Adrenal gland (tissue), 5 donors: ENCODE data around the gene CMBL.

Source experiments
- POLR2A ChIP-seq, 2 donors: fragments of 450-650 bp; IDR thresholded peaks; one replicate each; pipeline ENCODE4 v1.6.1; 2017; ENCODE audit warnings: antibody characterized with exemption in 2 of 2, mild to moderate bottlenecking in 2 of 2, moderate library complexity in 1 of 2
- TF ChIP-seq, protein P1 (sequence below), 6 experiments: fragments of 450-650 bp in 4 of 6; fragments of 200-600 bp in 2 of 6; sonication (generic) in 1 of 6; IDR thresholded peaks; 1 replicate in 5 of 6; 2 replicates in 1 of 6; pipeline versions ENCODE4 v1.5.1 to v1.8.0; 2016 to 2021; ENCODE audit warnings: antibody characterized with exemption in 6 of 6, mild to moderate bottlenecking in 2 of 6, moderate library complexity in 1 of 6
- donor health status: DM: no; HTN: no; CAD: no.

DNA sequence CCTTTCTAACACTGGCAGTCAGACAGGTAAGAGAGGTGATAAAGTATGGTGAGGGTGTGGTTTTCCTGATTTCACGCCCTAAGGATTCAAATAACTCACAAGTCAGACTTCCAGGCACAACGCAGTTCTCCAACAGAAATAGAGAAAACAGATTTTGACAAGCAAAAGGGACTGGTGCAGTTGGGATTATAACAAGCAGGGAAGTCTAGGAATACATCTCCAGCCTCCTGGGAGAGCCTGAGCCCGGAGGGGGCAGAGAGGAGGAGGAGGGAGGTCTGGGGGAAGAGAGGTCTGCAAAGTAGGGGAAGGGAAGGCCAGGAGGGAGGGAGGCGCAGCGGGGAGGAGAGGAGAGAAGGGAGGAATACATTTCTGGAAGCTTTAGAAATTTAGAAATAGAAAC, 1.6 kb downstream of the CMBL start:
- no peak for TF ChIP-seq POLR2A (IDR thresholded peaks at IDR 0.05)
- TF ChIP-seq, protein P1, sequence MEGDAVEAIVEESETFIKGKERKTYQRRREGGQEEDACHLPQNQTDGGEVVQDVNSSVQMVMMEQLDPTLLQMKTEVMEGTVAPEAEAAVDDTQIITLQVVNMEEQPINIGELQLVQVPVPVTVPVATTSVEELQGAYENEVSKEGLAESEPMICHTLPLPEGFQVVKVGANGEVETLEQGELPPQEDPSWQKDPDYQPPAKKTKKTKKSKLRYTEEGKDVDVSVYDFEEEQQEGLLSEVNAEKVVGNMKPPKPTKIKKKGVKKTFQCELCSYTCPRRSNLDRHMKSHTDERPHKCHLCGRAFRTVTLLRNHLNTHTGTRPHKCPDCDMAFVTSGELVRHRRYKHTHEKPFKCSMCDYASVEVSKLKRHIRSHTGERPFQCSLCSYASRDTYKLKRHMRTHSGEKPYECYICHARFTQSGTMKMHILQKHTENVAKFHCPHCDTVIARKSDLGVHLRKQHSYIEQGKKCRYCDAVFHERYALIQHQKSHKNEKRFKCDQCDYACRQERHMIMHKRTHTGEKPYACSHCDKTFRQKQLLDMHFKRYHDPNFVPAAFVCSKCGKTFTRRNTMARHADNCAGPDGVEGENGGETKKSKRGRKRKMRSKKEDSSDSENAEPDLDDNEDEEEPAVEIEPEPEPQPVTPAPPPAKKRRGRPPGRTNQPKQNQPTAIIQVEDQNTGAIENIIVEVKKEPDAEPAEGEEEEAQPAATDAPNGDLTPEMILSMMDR (IDR thresholded peaks at IDR 0.05), result no peak
